RWPE1 (cell line): ENCODE data around the gene PMFBP1.

Experiments used
- CTCF ChIA-PET: fragments of 350-600 bp; sonication (Branson Sonifier 250); formaldehyde crosslinking; extraction: SDS; loops from one replicate; lab custom pipeline; 2021; lab: Yijun Ruan, JAX
- POLR2A ChIA-PET: fragments of 400-600 bp; formaldehyde crosslinking; extraction: SDS; loops from one replicate; lab custom pipeline; 2020; ENCODE audit warnings: antibody characterized with exemption; ENCODE audit not compliant: low non-redundant PET; lab: Yijun Ruan, JAX
- DNase-seq: peaks from one replicate; pipeline ENCODE4 v3.0.0; 2012; ENCODE audit warnings: low spot score
- H3K27ac ChIP-seq: fragments of 450-650 bp; 2 replicates; pipeline ENCODE4 v1.5.1; 2017
- CTCF ChIP-seq: fragments of 450-650 bp; conservative IDR thresholded peaks from 2 replicates; pipeline ENCODE4 v1.5.1; 2017; ENCODE audit warnings: low read depth, mild to moderate bottlenecking

Gene PMFBP1

GRCh38 chr16:72211110-72211509, 39.2 kb upstream of the PMFBP1 start:
- DNase-seq: no peak
- POLR2A ChIA-PET: no interaction called here
- no peak for TF ChIP-seq CTCF
- CTCF ChIA-PET: no interaction called here
- H3K27ac ChIP-seq: no peak overlapping the region

GRCh38 chr16:72210555-72210954, 38.6 kb upstream of the PMFBP1 start:
- ChIA-PET CTCF (no interaction called here), POLR2A (no interaction called here)
- TF ChIP-seq CTCF: no peak
- H3K27ac ChIP-seq: no peak overlapping the region
- no peak for DNase-seq

- no peak for DNase-seq
- CTCF ChIA-PET: no interaction called here
- H3K27ac ChIP-seq: no peak overlapping the region
- TF ChIP-seq CTCF: no peak
- POLR2A ChIA-PET: no interaction called here
Observed at GRCh38 chr16:72210072-72210471, 38.1 kb upstream of the PMFBP1 start.

- H3K27ac ChIP-seq: no peak overlapping the region
- CTCF ChIA-PET: no interaction called here
- TF ChIP-seq CTCF: no peak
- no peak for DNase-seq
- POLR2A ChIA-PET: no interaction called here
Observed at GRCh38 chr16:72206299-72206698, 34.3 kb upstream of the PMFBP1 start.

GRCh38 chr16:72203401-72203800, 31.4 kb upstream of the PMFBP1 start:
- peak overlapping the region; percentile 29; the same call in 1 of the 2 replicates for H3K27ac ChIP-seq
- DNase-seq: peak; percentile 11
- POLR2A ChIA-PET: no interaction called here
- CTCF ChIA-PET: no interaction called here
- no peak for TF ChIP-seq CTCF

GRCh38 chr16:72202014-72202413, 30.1 kb upstream of the PMFBP1 start:
- ChIA-PET POLR2A (no interaction called here), CTCF (no interaction called here)
- no peak for TF ChIP-seq CTCF
- DNase-seq: peak; percentile 72
- no peak overlapping the region for H3K27ac ChIP-seq

GRCh38 chr16:72201387-72201786, 29.4 kb upstream of the PMFBP1 start:
- ChIA-PET POLR2A (no interaction called here), CTCF (no interaction called here)
- DNase-seq: no peak
- TF ChIP-seq CTCF: no peak
- no peak overlapping the region for H3K27ac ChIP-seq
